Lung (tissue), 12 donors: ENCODE data around the gene CACNA1S. TPM values are rescaled to one million over a fixed set of nuclear protein-coding genes. Genes with fewer than 3 reads are reported as not detected.
A peak's percentile ranks its signal among the peaks of the same experiment; 100 is the strongest.

Experiments
- ATAC-seq: fragments of 200-7000 bp; cut with Tn5 transposase; one replicate; pipeline ENCODE4 v1.9.1; 2020; ENCODE audit warnings: moderate number of reproducible peaks; ENCODE audit not compliant: insufficient read depth, low FRiP score
- DNase-seq, 3 donors: peaks; one replicate each; pipeline ENCODE4 v3.0.0-alpha.2; 2013 to 2017
- H3K27ac ChIP-seq, 2 donors: one replicate each; pipeline ENCODE4 v1.5.1; 2013; ENCODE audit warnings: mild to moderate bottlenecking in 2 of 2, moderate library complexity in 2 of 2, control low read depth in 1 of 2, inconsistent platforms in 1 of 2, low read depth in 1 of 2, low read length in 1 of 2
- H3K27me3 ChIP-seq, 3 donors: one replicate each; pipeline ENCODE4 v1.5.1; 2013; ENCODE audit warnings: low read length in 2 of 3; ENCODE audit not compliant: control insufficient read depth in 3 of 3, insufficient read depth in 3 of 3
- H3K36me3 ChIP-seq, 4 donors: one replicate each; pipeline ENCODE4 v1.5.1; 2013; ENCODE audit warnings: low read length in 4 of 4, mild to moderate bottlenecking in 1 of 4, moderate library complexity in 1 of 4; ENCODE audit not compliant: control insufficient read depth in 4 of 4, insufficient read depth in 4 of 4
- H3K4me1 ChIP-seq, 5 donors: one replicate each; pipeline ENCODE4 v1.5.1; 2013; ENCODE audit warnings: low read length in 5 of 5, mild to moderate bottlenecking in 2 of 5, moderate library complexity in 1 of 5; ENCODE audit not compliant: control insufficient read depth in 5 of 5, insufficient read depth in 5 of 5
- H3K4me3 ChIP-seq: one replicate; pipeline ENCODE4 v1.5.1; 2013; ENCODE audit warnings: mild to moderate bottlenecking, control low read depth, moderate library complexity
- H3K9ac ChIP-seq, 2 donors: one replicate each; pipeline ENCODE4 v1.5.1; 2013; ENCODE audit warnings: low read length in 2 of 2, control low read depth in 1 of 2; ENCODE audit not compliant: insufficient read depth in 1 of 2
- H3K9me3 ChIP-seq, 4 donors: one replicate each; pipeline ENCODE4 v1.5.1; 2013; ENCODE audit warnings: low read length in 3 of 4, mild to moderate bottlenecking in 1 of 4, moderate library complexity in 1 of 4; ENCODE audit not compliant: control insufficient read depth in 4 of 4, insufficient read depth in 3 of 4
- CTCF ChIP-seq: IDR thresholded peaks from 2 replicates; pipeline ENCODE4 v1.5.1; 2012; ENCODE audit warnings: mild to moderate bottlenecking; ENCODE audit errors: control extremely low read depth, extremely low read depth
- WGBS, 2 donors: extraction: QIAGEN DNeasy Blood & Tissue Kit; methylation state at CpG; one replicate each; pipeline ENCODE4 v1.1.7; 2013; 5-methylcytosine and 5-hydroxymethylcytosine counted together
- polyA plus RNA-seq, 2 donors: library from polyadenylated mRNA; stranded (reverse); fragments of 200-250 nt; gene quantifications; one replicate each; pipeline ENCODE4 v1.2.1, GENCODE V29; 2013
- total RNA-seq, 2 donors: library from RNA; depleted of rRNA in 1 of 2; stranded (reverse); fragments of >200 nt in 1 of 2; gene quantifications; one replicate each; pipeline ENCODE4 v1.2.1, GENCODE V29; 2014 to 2021
- donor health status: control.
- donor health status: control.
- donor health status: Bipolar disorder and iron deficiency.
- donor health status: healthy.
- donor health status: DM: yes; HTN: yes; CAD: no.

CACNA1S gene
- total and polyA plus RNA-seq, 4 donors, result 0.01 to 0.20 (median 0.02) TPM; not detected in 1

DNA sequence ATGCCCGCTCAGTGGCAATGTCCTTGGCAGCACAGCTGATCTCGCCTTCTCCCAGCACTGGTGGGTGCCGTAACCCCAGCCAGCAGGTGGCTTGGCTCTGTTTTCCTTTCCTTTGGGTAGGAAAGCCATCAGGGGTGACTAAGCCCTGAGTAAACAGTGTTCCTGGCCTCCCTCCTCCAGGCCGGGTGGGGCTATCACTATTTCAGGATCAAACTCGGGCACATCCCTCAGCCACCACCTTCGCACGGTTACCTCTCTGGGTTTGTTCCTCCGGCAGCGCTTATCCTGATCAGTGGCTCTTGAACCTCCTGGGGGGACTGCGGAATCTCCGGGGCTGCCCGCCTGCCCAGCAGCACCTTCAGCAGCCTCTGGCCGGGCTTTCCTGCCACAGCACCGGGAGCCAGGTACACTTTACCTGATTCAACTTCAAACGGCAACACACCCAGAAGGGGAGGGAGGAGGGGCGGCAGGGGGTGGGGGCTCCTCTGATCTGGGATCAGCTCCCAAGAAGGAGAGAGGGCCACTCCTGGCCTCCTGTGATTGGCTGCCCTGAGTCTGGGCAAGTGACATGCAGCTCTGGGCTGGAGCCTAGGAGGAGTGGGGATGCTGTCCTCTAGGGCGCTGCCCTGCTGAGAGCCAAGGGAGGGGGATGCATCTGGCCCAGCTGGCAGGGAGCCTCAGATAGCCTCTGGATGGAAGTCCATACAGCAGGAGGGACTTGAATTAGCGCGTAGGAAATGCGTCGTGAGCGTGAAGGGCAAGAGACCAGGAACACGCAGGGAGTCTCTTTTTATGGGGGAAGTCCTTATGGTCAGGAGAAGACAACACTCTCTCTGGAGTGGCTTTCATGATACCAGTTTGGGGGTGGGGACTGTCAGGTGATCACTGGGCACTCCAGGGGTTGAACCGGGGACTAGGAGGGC is 14.9 kb upstream of the CACNA1S start, which contains the start of gene ASCL5:
Gene ASCL5 (minus strand): TSS at position 353 of the 923 bp plus-strand sequence. CDS start 11,812 bp downstream, outside the sequence.
- no peak within 1 kb of the TSS for H3K9ac ChIP-seq
- ATAC-seq (peak; percentile 61), DNase-seq (peak in 2 of 3 donors; percentile 17 to 38)
- TF ChIP-seq CTCF, result no peak
- 76 to 78% methylated on average over 24 of the region's 24 CpGs for WGBS, 2 donors
- no peaks in the 10 kb centered on the region for H3K36me3 ChIP-seq
- H3K4me3 ChIP-seq, result no peak within 1 kb of the TSS
- peaks cover 0 to 2% (median 0%) of the 10 kb centered on the region in 4 donors for H3K9me3 ChIP-seq
- peaks cover 0 to 11% (median 0%) of the 10 kb centered on the region in 5 donors for H3K4me1 ChIP-seq
- H3K27ac ChIP-seq, result no peak within 1 kb of the TSS
- H3K27me3 ChIP-seq, result peaks cover 0 to 4% (median 0%) of the 10 kb centered on the region in 3 donors

- Histone ChIP-seq H3K9me3 (peaks cover 0 to 2% (median 0%) of the 10 kb centered on the region in 4 donors), H3K27me3 (peaks cover 0 to 4% (median 0%) of the 10 kb centered on the region in 3 donors), H3K27ac (no peak overlapping the region), H3K36me3 (no peaks in the 10 kb centered on the region), H3K9ac (no peak overlapping the region), H3K4me3 (no peak overlapping the region), H3K4me1 (peaks cover 0 to 11% (median 0%) of the 10 kb centered on the region in 5 donors)
- TF ChIP-seq CTCF, result no peak
- DNase-seq, result no peak
- no peak for ATAC-seq
- WGBS, 2 donors, result 78 to 80% methylated on average over 3 of the region's 3 CpGs
Observed at GRCh38 chr1:201126463-201126831, 14.2 kb upstream of the CACNA1S start.

DNA sequence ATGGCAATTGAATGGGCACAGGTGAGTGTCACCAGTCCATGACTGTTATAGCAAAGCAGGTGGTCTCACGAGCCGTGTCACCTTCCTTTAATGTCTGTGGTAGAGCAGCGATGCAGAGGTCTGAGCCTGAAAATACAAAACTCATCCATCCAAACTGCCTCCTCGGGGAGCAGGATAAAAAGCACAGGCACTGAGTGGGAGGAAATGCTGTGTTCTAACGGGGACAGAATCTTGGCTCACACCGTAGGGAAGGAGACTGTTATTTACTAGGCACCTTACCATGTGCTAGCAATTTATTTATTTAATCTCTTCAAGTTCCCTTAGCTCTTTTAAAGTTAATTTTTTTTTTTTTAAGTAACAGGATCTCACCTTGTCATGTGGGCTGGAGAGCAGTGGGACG is 13.6 kb upstream of the CACNA1S start:
- peak in 1 of 3 donors; percentile 37 for DNase-seq
- no peak overlapping the region for H3K27ac ChIP-seq
- peaks cover 0 to 11% (median 0%) of the 10 kb centered on the region in 5 donors for H3K4me1 ChIP-seq
- no peak overlapping the region for H3K9ac ChIP-seq
- no peaks in the 10 kb centered on the region for H3K36me3 ChIP-seq
- TF ChIP-seq CTCF, result no peak
- 55 to 75% methylated on average over 7 of the region's 7 CpGs for WGBS, 2 donors
- H3K9me3 ChIP-seq, result no peaks in the 10 kb centered on the region
- no peak overlapping the region for H3K4me3 ChIP-seq
- no peak for ATAC-seq
- peaks cover 0 to 4% (median 0%) of the 10 kb centered on the region in 3 donors for H3K27me3 ChIP-seq
